NCI-H748 treated with DMSO at 0.1 percent for 48 hours (cell line): ENCODE results near the gene MARCHF7.
"Not testable (repeated sequence)": the region's sequence is repeated elsewhere in the genome, so short reads cannot be mapped to it uniquely, and the experiment has no call there.

Experiments used
- DNase-seq: peaks from one replicate; lab custom pipeline; 2025; lab: John Stamatoyannopoulos, UW

The MARCHF7 gene

DNA sequence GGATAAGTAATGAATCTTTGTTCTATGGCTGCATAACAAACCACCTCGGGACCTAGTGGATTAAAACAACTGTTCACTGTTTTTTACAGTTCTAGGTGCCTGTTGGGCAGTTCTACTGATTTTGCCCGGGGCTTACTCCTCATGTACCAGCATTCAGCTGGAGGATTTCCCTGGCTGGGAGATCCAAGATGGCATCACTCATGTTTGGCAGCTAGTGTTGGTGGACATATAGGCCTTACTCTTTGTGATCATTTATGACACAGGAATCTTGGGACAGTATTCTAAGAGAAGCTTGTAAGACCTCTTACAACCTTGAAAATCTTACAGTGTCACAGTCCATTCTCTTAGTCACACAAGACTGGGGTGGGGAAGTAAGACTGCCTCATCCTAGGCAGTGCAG lies 4.6 kb downstream of the MARCHF7 start:
- no peak for DNase-seq

DNA sequence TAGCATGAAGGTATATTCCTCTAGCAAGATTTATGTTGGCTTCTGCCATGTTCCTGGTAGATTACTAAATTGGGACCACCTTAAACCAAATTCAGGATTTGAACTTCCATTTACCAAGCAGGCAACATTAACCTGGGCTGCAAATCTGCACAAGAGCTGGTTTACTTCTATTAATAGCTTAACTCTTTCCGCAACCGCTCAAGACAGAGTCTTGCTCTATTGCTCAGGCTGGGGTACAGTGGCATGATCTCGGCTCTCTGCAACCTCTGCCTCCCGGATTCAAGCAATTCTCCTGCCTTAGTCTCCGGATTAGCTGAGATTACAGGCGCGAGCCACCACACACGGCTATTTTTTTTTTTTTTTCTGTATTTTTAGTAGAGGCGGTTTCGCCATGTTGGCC lies 8.4 kb downstream of the MARCHF7 start:
- no peak for DNase-seq

GRCh38 chr2:159722580-159722979 lies 10.3 kb downstream of the MARCHF7 start:
- DNase-seq = no peak

DNA sequence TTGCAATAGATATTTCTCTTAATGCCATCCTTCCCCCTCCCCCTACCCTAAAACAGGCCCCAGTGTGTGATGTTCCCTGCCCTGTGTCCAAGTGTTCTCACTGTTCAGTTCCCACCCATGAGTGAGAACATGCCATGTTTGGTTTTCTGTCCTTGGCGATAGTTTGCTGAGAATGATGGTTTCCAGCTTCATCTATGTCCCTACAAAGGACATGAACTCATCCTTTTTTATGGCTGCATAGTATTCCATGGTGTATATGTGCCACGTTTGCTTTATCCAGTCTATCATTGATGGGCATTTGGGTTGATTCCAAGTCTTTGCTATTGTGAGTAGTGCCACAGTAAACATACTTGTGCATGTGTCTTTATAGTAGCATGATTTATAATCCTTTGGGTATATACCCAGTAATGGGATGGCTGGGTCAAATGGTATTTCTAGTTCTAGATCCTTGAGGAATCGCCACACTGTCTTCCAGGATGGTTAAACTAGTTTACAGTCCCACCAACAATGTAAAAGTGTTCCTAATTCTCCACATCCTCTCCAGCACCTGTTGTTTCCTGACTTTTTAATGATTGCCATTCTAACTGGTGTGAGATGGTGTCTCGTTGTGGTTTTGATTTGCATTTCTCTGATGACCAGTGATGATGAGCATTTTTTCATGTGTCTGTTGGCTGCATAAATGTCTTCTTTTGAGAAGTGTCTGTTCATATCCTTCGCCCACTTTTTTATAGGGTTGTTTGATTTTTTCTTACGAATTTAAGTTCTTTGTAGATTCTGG lies 12.7 kb downstream of the MARCHF7 start:
- DNase-seq = not testable (repeated sequence)

DNA sequence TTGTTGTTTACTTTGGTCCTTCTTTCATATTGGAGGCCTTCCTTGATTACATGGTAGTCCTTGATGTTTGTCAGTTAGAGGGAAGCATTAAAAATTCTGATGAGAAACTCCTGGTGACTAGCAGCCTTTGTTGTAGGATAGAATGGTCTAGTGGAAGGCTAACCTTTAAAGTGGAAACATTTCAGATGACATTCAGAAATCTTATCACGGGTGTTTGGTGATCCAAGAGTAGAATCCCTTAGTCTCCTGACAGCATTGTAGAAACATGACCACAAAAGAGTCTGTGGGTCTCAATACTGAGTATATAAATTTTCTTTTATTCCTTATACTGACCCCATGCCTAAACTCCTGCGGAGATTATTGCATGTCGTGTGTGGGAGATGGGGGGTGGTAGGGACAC lies 13.4 kb downstream of the MARCHF7 start:
- DNase-seq = no peak

DNA sequence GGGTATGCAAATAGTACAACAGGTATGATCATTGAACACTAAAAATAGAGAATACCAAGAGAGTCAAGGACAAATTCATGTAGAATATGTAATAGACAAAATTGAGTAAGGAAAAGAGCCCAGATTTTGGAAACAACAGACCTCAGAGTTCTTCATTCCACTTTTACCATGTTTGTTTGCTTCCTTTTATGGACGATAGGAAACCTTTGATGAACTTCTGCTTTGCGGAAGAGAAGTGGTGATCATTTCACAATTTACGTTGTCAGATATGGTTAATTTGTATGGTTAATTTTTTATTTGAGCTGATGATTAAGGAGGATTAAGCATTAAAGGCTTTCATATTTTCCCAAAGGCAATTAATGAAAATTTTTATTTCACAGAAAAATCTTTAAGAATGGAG lies 16.3 kb downstream of the MARCHF7 start:
- no peak for DNase-seq

DNA sequence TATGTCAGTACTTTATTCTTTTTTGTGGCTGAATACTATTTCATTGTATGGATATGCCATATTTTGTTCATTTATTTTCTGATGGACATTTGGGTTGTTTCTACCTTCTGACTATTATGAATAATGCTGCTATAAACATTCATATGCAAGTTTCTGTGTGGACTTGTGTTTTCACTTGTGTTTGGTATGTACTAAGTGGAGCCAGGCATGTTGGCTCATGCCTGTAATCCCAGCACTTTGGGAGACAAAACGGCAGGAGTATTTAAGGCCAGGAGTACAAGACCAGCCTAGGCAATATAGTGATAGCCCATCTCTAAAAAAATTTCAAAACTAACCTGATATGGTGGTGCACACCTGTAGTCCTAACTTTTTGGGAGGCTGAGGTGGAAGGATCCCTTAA lies 23.3 kb downstream of the MARCHF7 start:
- DNase-seq = no peak

- no peak for DNase-seq
Observed at GRCh38 chr2:159736048-159736447, 23.7 kb downstream of the MARCHF7 start.

- DNase-seq = no peak
Observed at GRCh38 chr2:159737292-159737916, 25.1 kb downstream of the MARCHF7 start.

DNA sequence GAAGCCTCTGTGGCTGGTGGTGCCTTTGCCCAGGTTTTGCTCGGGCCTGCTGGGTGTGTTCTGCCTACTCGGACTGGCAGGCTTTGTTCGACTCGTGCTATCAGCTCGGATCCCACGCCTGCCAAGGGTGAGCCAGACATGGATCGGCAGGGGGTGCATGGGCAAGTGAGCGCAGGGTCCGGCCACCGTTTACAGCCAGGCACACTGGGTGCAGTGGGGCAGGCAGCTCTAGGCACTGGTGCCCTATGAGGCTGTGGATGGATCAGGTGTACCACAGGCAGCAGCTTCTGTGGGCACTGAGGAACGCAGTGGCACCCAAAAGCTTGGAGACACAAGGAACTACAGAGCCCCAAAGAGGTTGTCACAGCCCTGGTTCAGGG lies 25.6 kb downstream of the MARCHF7 start:
- no peak for DNase-seq

DNA sequence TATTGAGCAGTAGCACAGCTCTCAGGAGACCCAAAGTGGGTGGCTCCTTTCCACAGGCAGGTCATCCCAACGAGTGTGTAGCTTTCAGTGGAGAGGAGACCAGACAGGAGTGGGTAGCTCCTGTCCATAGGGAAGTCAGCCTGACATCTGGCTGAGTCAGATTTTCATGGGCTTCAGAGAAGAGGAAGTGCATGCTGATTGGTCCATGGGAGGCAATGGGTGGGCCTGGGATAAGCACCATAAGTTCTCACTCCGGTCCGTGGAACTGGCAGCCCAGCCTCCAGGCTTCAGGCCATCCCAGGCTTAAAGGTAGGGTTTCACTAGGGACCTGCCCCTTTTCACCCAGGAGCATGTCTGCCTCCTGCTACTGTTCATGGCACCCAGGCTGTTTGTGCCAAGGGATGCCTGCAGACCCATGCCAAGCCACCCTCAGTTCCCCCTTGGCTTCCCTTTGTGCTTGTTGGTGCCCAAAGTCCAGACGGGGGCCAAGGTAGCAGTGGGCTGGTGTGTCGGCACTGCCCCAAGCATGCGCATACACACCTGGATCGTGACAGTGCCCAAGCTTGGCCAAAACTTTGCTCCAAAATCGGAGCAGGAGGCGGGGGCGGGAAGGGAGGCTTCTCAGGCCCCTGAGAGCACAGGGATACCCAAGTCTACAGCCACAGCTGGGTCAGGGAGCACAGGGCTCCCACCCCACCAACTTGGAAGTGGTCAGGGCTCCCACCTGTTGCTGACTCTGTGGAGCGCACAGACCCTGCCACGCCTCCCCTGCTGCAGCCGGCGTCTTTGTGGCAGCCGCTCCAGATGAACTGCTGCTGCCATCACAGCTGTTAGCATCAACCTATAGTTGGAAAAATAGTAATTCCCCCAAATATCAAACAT lies 26.4 kb downstream of the MARCHF7 start:
- DNase-seq = no peak

GRCh38 chr2:159742846-159743245 lies 30.5 kb downstream of the MARCHF7 start:
- no peak for DNase-seq

GRCh38 chr2:159744363-159744762 lies 32.1 kb downstream of the MARCHF7 start:
- DNase-seq = no peak

- not testable (repeated sequence) for DNase-seq
Observed at GRCh38 chr2:159745237-159745636, 32.9 kb downstream of the MARCHF7 start.

DNA sequence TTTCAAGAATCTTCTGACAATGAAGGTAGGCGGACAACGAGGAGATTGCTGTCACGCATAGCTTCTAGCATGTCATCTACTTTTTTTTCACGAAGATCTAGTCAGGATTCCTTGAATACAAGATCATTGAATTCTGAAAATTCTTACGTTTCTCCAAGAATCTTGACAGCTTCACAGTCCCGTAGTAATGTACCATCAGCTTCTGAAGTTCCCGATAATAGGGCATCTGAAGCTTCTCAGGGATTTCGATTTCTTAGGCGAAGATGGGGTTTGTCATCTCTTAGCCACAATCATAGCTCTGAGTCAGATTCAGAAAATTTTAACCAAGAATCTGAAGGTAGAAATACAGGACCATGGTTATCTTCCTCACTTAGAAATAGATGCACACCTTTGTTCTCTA lies 35.8 kb downstream of the MARCHF7 start:
- DNase-seq = no peak

- DNase-seq = no peak
Observed at GRCh38 chr2:159750873-159751272, 38.6 kb downstream of the MARCHF7 start.

- no peak for DNase-seq
Observed at GRCh38 chr2:159753797-159754196, 41.5 kb downstream of the MARCHF7 start.

GRCh38 chr2:159755014-159755413 lies 42.7 kb downstream of the MARCHF7 start:
- no peak for DNase-seq

- DNase-seq = no peak
Observed at GRCh38 chr2:159755788-159756187, 43.5 kb downstream of the MARCHF7 start.

- no peak for DNase-seq
Observed at GRCh38 chr2:159758239-159758638, 45.9 kb downstream of the MARCHF7 start.

DNA sequence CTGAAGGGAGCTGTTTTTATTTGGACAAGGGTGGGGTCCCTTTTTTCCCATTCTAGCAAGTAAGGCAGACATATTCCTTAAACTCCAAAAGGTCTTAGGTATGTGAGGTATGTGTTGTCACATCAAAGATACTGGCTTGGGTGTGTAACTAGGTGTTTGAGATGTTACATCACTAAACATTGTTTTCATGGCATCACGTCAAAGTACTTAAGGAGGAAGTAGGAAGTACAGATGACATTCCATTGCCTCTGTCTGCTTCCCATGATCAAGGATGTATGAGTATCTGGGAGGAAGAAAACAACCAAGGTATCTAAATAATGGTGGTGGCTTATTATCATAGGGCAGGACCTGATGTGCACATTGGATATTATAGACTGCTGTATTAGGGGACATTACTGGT lies 46.4 kb downstream of the MARCHF7 start:
- DNase-seq = no peak

- DNase-seq = no peak
Observed at GRCh38 chr2:159759577-159759976, 47.3 kb downstream of the MARCHF7 start.

DNA sequence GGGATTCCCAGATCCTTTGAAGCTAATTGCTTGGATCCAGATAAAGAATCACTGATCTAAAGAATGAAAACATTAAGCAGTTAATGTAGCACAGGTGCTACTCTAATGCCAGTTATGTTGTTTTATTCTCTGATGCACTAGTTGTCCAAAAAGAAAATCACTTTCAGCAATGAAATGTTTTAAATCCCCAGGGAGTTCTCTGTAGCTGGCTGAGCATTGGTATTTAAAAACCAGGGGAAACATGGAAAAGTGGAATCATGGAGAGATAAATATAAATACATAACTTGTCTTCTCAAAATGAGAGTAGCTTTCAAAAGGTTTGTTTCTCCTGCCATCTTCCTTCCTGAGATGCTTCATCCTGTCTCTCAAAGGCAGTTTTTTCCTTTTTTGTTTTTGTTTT lies 48.0 kb downstream of the MARCHF7 start:
- no peak for DNase-seq
